Stimulated activated CD8-positive, alpha-beta memory T cell treated with anti-CD3 and anti-CD28 coated beads, Interleukin-2, amount 100 ng/mL, for 48 hours (primary cell): ENCODE results near the gene HDGFL1.

Source experiments
- DNase-seq, 2 donors: peaks; one replicate each; pipeline ENCODE4 v3.0.0-alpha.2; 2020; ENCODE audit warnings: low read depth in 2 of 2

The HDGFL1 gene

DNA sequence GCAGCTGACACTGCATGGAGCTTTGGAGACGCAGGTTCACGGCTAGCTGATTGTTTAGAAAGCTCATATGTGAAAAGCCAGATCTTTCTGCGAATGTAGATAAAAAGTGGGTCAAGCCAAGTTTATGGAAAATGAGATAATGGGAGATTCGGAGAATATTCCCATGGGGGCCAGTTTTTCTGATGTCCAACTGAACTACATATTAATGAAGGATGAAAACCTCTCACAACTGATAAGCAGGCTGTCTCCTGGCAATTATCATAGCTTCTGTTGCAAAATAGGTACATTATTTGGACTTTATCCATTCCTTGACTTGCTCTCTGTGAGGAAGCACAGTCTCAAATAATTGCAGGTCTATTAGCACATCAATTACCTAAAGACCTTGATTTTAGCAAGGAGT lies 21.1 kb downstream of the HDGFL1 start:
- DNase-seq = no peak

- no peak for DNase-seq
Observed at GRCh38 chr6:22593895-22594294, 24.5 kb downstream of the HDGFL1 start.

DNA sequence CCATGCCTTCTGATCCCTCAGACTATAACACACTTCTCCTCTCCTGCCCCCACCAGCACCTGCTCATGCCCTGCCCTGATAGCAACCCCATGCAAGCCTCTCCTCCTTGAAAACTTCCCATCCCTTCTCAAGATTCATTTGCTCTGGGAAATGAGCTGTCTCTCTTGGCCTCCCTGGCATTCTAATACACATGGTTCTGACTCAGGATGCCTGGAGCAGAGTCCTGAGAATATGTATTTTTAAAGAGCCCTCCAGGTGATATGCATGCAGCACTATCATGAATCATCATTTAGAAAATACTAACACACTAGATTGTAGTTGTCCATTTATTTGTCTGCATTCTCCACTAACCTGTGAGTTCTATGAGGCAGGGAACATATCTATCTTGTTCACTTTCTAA lies 26.6 kb downstream of the HDGFL1 start:
- no peak for DNase-seq

DNA sequence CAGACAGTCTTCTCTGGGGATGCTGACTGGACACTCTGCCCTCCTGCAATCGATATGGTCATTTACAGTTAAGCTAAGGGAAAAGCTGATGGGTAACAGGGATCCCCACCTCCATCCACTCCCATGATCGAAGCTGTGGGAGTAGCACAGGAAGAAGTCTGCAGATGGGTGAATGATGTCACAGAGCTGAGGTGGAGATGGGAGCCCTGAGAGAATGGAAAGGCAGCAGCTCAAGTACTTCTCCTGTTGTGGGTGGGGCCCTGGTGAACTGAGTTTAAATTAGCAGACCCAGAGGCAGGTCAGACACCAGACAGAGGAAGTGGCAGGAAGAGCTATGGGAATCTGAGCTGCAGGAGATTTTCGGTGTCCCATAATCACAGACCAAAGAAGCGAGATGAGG lies 29.0 kb downstream of the HDGFL1 start:
- DNase-seq = no peak

GRCh38 chr6:22600059-22600458 lies 30.7 kb downstream of the HDGFL1 start:
- no peak for DNase-seq

GRCh38 chr6:22601984-22602383 lies 32.6 kb downstream of the HDGFL1 start:
- DNase-seq = no peak

- no peak for DNase-seq
Observed at GRCh38 chr6:22605736-22606135, 36.4 kb downstream of the HDGFL1 start.

DNA sequence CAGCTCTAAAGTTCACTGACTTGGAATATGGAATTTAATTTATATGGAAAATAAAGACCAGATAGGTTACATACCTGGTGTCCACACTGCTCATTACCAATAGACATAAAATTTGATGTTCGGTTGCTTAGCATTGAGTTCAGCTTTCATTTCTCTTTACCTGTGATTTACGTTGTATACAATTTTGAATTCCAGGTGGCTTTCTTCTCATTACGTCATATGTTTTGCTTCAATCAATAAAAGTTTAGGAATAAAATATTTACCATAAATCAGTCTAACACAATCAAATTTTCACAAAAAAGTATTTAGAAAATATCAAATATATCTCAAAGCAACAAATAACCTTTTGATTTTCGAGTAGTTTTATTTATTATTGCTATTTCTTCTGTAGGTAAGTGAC lies 40.8 kb downstream of the HDGFL1 start:
- no peak for DNase-seq

GRCh38 chr6:22612236-22612635 lies 42.9 kb downstream of the HDGFL1 start:
- no peak for DNase-seq

DNA sequence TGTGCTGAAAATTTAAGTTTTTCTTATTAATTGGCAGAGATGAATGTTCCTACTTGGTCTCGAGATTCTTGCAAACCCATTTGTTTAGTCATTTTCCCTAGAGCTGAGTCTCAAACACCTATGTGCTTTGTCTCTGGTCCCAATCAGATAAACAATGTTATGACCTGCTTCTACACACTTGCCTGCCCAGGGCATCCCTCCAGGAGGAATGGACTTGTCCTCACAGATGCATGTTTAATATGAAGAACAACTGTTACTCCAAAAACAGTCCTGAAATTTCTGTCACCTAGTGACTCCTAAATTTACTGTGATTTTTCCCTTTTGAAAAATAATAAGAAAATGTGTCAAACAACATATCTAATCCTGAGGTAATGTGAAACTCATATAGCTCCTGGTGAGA lies 43.7 kb downstream of the HDGFL1 start:
- DNase-seq = no peak

DNA sequence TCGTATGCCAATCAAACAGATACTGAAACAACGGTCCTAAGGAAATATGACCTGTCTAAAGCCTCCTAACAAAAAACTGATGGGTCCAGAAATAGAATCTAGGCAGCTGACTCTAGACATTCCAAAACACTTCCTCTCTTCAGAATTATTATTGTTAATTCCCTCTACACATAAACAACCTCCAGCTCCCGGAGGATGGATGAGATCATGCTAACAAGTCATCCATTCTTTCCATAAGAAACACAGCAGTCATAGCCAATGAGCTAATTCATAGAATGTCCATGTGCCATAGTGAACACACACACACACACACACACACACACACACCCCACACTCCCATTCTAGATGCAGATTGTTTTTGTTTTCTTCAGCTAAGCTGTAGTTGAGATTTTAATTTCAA lies 44.3 kb downstream of the HDGFL1 start:
- no peak for DNase-seq

DNA sequence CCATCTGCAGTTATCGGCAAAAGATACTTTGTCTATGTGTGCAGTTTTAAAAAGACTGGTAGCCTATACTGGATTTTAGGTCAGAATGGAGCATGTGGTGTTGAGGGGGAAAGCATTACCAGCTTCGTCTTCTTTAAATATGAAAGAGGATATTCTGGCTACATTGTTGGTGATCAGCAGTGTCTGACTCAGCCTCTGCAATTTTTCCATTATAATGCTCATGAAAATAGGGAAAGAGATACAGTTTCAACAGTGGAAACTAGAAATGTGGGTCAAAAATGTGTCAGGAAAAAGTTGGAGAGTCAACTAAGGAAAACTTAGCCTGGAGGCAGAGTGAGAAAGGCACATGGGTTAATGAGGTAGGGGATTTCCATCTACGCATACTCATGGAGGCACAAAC lies 45.2 kb downstream of the HDGFL1 start:
- DNase-seq = no peak

DNA sequence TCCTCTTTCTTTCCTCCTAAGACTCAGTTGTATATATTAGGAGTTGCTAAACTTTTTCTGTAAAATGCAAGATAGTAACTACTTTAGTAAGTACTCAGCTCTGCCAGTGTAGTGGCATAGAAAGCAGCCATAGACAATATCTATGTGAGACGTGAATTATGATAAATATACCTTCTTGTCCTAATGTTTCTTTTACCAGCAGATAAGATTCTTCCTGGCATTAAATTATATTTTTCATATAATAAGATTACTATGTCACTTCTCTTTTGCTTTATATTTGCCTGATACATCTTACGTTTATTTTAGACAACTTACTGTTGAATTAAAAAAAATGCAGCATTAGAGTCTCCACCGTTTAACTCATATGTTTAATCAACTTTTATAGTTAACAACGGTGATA lies 51.7 kb downstream of the HDGFL1 start:
- no peak for DNase-seq
